ENCODE results near the gene ANKRD33B.

- no peak for TF ChIP-seq POLR2A (IDR thresholded peaks at IDR 0.05; ENCODE audit: borderline replicate concordance, extremely low read depth, insufficient read depth, insufficient read length)
- TF ChIP-seq CTCF (IDR thresholded peaks at IDR 0.05 in 2 of 3, conservative IDR thresholded peaks at IDR 0.05 in 1 of 3; ENCODE audit: borderline replicate concordance in 1 of 3, insufficient read depth in 1 of 3, low read depth in 2 of 3, low read length in 2 of 3), result no peak
- TF ChIP-seq, protein P1, sequence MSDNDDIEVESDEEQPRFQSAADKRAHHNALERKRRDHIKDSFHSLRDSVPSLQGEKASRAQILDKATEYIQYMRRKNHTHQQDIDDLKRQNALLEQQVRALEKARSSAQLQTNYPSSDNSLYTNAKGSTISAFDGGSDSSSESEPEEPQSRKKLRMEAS (IDR thresholded peaks at IDR 0.05), result no peak
- no peak for TF ChIP-seq ZNF274 (IDR thresholded peaks at IDR 0.05; ENCODE audit: low read depth, low read length)
- TF ChIP-seq EZH2 (IDR thresholded peaks at IDR 0.05), result no peak
- TF ChIP-seq YY1 (IDR thresholded peaks at IDR 0.05; ENCODE audit: extremely low read depth, insufficient replicate concordance, low read depth, low read length), result no peak
- no peak for TF ChIP-seq POLR2AphosphoS5 (IDR thresholded peaks at IDR 0.05; ENCODE audit: low read depth, low read length)
- no peak for TF ChIP-seq JUND (IDR thresholded peaks at IDR 0.05)
Observed at GRCh38 chr5:10578869-10579268, 15.0 kb downstream of the ANKRD33B start.

Data from HCT116 (cell line).